ENCODE data around the gene VCPKMT.
A peak's percentile ranks its signal among the peaks of the same experiment; 100 is the strongest.
"Not testable (repeated sequence)": the region's sequence is repeated elsewhere in the genome, so short reads cannot be mapped to it uniquely, and the experiment has no call there.

The VCPKMT gene

DNA sequence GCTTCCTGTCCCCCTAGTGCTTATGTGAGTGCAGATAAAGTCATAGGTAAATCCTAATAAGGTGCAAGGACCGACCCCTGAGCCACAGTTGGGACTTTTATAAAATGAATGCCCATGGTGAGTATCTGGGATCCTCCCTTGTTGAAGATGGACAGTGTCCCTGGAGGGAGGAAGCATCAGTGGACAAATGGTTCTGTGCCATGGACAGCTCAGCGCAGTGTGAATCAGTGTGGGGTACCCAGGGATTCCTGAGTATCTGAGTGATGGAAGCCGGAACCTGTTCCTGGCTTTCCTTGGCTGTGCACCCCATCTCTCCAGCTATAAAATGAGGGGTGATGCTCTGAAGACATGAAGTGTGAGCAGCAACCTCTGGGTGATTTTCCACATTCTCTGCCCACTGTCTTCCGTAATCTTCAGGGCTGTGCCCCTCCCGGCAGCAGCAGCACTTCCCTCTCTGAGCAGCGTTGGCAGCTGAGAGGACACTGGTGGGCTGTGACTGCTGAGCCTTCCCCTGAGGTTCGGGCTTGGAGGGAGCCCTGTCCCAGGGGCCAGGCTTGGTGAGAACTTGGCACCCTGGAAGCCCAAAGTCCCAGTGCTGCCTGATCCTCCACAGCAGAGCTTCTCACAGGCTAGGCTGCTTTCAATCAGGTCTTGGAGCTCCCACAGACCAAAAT lies 25.0 kb downstream of the VCPKMT start:
- no peak for DNase-seq

DNA sequence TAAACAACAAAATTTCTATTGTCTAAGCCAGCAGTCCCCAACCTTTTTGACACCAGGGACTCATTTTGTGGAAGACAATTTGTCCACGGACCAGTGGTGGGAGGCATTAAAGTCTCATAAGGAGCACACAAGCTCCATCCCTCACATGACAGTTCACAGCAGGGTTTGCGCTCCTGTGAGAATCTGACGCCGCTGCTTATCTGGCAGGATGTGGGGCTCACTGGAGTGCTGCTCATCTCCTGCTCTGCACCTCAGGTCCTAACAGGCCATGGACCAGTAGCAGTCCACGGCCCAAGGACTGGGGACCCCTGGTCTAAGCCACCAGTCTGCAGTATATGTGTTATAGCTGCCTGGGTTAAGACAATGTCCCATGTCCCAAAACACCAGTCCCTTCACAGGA lies 27.2 kb downstream of the VCPKMT start:
- DNase-seq, result no peak

DNA sequence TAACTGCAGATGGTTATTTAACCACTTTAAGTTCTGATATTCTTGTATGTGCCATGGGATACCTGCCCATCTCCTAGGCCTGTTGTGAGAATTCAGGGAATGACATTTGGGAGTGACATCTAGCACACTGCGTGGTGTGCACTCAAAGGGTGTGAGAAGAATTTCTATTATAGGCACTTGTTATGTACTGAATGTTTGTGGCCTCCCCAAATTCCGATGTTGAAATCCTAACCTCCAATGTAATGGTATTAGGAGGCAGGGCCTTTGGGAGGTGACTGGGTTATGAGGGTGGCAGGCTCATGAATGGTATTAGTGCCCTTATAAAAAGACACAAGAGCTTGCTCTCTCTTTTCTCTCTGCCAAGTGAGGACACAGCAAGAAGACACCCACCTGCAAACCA lies 27.6 kb downstream of the VCPKMT start:
- no peak for DNase-seq

DNA sequence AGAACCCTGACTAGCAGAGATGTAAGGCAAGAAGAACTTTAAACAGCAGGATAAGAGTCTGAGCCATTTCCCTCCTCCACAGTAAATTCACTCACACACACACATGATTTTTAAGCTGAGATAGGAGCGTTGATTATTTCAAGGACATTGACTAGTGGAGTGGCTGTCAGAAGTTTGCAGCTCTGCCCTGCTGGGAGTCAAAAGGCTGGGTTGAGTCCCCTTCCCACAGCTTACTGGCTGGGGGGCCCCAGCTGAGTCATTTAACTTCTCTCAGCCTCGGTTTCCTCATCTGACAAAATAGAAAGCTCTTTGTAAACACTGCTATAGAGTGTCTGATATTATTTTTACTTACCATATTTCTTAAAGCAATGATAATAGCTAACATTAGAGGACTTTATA lies 28.3 kb downstream of the VCPKMT start:
- no peak for DNase-seq

DNA sequence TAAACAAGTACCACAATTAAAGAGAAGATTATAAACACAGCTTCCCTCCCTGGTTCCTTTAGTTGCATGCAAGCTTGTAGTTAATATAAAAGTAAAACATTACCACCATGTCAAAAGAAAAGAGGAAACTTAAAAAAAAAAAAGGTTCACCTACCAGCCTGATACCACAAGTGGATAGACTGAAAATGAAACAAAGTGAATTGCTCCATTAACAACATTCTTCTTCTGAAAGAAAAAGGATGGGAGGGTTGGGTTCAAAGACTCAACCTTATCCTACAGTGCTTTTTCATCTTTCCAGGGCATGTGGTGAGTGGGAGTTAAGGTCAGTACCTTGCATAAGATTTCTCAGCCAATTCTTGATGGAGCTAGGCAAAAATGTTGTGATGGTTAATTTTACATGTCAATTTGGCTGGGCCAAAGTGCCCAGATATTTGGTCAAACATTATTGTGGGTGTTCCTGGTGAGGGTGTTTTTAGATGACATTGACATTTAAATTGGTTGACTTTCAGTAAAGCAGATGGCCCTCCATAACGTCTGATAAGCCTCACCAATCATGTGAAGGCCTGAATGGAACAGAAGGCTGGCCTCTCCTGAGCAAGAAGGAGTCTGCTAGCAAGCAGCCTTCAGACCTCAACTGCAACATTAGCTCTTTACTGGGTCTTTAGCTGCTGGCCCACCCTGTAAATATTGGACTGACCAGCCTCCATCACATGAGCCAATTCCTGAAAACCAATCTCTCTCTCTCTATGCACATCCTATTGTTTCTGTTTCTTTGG lies 28.8 kb downstream of the VCPKMT start:
- no peak for DNase-seq

DNA sequence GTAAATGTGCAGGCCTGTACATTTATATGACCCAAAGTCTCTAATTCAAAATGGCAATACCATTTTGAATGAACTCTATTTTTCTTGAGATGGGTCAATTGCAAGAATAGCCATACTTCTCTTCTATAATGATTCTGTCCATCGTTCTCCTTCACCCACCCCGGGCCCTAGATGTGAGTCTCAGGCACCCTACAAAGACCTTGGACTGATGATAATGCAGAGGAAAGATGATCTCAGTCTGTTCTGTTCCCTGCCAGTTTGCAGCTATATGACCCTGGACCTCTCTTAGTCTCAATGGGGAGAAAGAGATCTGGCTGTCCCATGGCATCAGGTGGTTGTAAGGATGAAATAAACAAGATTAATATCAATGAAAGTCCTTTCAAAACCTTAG lies 30.1 kb downstream of the VCPKMT start:
- DNase-seq, result no peak

DNA sequence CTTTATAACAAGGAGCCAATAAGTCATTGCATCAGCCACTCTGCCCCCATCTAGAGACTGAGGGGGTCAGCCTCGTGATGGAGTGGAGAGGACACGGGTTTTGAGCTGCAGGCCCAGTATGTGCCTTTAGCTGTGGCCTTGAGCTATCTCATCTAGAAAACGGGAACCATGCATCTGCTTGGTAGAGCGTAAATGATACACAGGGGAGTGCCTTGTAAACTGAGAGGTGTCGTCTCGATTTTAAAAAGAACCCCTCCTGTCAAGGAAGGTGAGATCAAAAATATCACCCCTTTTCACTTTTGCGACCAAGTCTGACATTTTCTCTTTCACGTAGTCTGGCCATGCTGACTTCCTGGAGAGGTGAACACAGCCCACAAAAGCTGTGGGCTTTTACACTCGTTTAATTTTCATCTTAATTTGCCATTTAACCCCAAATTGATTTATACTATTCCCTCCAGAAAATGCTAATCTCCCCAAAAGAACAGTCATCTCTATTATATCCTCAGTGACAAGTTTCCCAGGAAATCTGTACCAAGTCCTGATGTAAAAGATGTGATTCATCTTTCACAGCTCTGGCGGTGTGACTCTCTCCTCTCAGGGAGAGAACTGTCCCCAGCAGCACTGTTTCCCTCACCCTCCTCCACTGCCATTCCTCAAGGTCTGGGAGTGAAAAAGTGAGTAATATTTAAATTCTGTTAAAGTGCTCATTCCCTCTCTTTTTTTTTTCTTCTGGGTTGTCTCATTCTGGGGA lies 30.6 kb downstream of the VCPKMT start:
- peak; percentile 35 for DNase-seq

DNA sequence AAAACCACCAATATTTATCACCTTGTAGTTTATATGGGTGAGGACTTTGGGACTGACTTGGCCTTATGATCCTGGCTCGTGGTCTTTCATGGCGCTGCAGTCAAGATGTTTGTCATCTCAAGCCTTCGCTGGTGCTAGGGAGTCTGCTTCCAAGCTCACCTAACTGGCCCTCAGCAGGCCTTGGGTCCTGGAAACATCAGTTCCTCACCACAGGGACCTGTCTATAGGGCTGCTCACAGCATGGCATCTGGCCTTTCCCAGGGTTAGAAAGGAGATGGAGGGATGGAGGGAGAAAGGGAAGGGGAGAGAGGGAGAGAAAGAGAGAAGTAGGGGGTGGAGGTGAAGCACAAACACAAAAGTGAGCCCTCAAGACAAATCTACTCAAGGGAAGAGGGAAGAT lies 31.7 kb downstream of the VCPKMT start:
- no peak for DNase-seq

DNA sequence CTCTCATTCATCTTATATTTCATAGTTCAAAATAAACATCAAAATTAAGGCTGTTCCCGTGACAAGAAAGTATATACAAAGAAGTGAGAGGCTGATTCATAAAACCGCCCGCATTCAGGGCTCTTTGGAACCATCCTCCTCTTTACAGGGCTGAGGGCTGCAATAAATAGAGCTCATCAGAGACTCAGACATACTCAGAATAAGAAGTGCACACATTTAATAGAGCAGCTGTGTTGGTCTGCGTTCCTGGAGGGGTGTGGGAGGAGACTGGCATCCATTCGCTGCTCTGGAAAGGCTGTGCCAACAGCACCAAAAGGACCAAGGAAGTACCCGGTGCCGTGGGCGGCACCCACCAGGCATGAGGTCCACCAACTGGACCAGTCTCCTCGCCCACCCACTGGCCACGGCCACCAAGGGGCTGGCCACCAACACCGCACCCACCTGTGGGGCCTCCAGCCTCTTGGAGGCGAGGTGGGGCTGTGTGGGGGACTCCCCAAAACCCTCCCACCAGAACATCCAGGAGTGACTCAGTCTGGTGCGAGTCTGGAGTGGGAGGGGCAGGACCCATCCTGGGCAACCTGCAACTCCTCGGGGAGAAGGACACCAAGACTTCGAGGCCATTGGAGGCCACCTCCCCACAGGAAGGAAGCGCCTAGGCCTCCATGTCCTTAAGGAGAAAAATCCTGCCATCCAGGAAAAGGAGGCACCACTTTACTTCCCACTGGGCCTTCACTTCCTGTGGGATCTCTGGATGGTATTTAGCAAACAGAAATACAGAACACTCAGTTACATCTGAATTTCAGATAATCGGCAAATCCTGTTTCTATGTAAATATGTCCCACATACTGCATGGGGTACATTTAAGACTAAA lies 32.7 kb downstream of the VCPKMT start:
- DNase-seq, result peak; percentile 50

DNA sequence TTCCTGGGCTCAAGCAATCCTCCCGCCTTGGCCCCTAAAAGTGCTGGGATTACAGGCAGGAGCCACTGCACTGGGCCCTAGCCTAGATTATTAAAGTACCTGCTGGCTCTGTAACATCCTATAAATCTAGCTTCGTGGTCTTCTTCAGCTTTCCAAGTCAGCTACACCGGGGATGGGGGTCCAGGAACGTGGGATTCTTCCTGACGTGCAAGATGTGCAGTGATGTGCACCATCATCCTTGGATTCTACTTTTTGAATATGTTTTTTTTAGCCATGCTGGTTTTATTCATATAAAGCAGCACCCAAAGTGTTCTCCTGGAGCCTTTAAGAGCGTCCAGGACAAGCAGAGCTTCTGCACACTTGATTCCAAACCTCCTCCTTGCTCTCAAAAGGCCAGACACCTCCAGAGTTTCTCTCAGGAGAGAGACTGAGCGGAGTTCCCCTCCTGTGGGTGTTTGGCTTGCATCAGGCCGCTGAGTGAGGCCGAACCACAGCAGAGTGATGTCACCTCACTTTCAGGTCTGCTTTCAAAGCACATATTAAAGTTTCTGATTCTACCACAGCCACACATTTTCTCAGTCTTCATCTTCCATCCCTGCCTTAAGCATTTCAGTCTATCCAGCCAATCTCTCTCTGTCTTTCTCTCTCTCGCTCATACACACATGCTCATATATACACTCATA lies 33.4 kb downstream of the VCPKMT start:
- peak; percentile 76 for DNase-seq

DNA sequence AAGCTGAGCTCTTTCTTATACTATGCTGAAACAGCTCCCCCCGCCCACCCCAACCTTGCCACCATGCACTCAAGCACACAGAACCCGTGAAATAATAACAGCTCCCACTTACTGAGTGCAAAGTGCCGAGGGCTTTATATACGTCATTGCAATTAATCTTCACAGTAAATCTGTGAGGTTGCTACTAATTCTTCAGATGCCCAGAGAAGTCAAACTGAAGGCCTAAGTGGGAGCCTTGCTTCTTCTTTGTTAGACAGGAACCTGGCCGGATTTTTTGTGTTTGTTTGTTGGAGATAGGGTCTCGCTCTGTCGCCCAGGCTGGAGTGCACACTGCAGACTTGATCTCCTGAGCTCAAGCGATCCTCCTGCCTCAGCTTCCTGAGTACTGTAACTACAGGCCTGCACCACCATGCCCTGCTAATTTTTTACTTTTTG lies 34.0 kb downstream of the VCPKMT start:
- DNase-seq, result peak; percentile 29

DNA sequence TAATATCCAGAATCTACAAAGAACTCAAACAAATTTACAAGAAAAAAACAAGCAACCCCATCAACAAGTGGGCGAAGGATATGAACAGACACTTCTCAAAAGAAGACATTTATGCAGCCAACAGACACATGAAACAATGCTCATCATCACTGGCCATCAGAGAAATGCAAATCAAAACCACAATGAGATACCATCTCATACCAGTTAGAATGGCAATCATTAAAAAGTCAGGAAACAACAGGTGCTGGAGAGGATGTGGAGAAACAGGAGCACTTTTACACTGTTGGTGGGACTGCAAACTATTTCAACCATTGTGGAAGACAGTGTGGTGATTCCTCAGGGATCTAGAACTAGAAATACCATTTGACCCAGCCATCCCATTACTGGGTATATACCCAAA lies 37.3 kb downstream of the VCPKMT start:
- not testable (repeated sequence) for DNase-seq

DNA sequence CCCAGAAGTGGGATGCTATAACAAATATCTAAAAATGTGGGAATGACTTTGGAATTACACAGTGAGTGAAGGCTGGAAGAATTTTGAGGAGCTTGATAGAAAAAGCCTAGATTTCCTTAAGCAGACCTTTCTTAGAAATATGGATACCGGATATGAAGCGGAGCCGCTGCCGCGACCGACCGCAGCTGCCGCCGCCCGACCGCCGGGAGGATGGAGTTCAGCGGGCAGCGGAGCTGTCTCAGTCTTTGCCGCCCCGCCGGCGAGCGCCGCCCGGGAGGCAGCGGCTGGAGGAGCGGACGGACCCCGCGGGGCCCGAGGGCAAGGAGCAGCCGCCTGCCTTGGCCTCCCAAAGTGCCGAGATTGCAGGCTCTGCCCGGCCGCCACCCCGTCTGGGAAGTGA lies 42.7 kb downstream of the VCPKMT start:
- not testable (repeated sequence) for DNase-seq

DNA sequence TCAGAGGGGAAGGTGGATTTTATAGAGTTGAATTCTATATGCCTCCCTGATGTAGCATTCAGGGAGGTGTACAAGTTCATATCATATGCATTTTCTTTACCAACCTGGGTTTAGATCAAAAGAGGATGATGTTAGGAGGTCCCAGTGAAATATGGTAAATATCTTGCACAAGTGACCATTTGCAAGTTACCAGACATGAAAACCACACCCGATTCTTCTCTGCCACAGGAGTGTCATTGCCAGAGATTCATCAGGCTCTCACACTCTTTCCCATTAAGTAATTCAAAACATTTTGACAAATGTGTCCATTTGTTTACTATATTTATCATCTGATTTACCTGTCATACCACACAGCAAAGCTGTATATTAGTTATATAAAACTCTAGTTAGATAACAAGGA lies 44.0 kb downstream of the VCPKMT start:
- no peak for DNase-seq

DNA sequence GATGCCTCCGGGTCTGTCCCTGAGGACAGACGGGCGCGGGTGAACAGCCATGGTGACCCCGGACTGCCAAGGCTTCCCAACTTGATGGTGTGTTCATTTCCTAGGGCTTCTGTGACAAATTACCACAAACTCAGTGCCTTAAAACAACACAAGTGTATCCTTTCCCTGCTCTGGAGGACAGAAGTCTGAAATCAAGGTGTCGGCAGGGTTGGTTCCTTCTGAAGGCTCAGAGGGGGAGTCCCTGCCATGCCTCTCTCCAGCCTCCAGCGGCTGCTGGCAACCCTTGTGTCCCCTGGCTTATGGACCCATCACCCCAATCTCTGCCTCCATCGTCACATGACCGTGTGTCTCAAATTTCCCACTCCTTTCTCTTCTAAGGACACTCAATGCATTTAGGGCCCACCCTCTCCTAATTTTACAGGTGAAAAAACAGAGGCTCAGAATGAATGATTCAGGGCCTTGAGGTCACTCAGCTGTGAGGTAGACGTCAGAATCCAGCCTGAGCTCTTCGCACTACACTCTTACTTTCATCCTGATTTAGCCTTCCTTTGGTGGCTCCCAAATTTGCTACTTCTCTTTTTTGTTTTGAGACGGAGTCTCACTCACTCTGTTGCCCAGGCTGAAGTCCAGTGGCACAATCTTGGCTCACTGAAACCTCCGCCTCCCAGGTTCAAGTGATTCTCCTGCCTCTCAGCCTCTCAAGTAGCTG lies 45.4 kb downstream of the VCPKMT start:
- no peak for DNase-seq

DNA sequence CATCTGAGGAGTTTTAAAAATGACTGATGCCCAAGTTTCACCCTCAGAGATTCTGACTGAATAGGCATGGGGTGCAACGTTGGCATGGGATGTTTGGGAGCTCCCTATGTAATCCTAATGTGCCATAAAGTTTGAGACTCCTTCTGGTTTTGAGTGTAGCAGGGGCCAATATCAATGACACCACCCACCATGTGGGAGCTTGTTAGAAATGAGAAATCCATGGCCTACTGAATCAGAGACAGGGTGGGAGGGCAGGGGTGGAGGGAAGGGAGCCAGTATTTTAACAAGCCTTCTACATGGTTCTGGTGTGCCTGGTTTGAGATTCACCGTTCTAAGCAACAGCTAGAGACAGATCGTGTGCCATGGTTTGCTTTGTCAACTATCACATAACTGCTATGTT lies 46.1 kb downstream of the VCPKMT start:
- DNase-seq, result no peak

DNA sequence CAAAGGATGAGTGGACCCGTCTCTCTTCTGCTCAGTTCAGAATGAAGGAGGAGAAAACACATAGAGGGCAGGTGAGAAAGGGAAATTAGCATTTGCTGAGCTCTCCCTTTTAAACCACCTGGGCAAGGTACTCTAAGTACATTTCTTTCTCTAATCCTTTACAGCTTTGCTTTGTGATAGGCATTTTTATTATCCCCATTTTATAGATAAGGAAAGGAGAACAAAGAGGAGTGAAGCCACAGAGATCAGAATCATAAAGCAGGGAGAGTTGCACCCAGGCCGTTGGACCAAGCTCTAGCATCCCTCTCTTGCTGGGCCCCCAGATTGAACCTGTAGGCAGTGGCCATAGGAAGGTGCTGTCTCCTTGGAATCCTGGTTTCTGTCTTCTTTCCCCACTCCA lies 47.0 kb downstream of the VCPKMT start:
- DNase-seq, result no peak

DNA sequence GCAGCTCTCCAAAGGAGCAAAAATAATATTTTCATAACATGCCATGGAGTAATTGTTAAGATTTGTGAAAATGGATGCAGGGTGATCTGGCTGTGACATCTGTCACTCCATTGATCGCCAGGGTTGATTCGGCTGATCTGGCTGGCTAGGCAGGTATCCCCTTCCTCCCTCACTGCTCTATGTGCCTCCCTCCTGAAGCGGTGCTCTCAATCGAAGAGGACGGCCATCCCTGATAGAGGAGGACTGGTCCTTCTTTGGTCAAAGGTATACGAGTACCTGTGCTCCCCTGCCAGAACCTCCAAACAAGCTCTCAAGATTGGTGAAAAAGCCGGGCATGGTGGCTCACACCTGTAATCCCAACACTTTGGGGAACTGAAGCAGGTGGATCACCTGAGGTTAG lies 47.9 kb downstream of the VCPKMT start:
- DNase-seq, result no peak

DNA sequence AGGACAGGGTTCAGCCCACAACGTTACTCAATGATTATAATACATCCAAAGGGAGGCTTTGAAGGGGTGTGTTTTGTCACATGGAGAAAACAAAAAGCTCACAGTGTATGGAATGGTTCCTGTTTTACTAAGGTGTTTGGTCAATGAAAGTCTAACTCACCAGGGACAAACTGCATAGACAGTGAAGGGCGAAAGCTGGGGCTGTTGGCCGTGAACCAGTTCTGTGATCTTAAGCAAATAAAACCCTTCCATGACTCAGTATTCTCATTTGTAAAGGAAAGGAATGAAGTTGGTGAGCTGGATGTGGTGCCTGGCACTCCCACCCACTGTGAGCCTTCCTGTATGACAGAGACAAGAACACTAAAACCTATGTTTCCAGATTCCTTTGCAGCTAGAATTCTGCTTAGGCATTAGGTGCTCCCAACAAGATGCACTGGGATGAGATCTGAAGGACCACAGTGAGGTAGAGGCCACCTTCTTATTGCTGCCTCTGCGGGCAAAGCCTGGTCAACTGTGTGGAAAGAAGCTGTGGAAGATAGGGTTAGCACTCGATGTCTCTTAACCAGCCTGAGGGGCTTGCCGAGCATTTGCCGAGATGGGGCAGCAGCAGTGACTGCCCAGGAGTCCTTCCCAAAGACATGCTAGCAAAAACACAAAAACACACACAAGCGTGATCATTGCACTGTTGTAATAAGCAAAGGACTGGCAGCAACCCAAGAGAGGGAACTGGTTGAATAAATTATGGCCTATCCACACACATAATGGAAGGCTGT lies 48.5 kb downstream of the VCPKMT start:
- no peak for DNase-seq

DNA sequence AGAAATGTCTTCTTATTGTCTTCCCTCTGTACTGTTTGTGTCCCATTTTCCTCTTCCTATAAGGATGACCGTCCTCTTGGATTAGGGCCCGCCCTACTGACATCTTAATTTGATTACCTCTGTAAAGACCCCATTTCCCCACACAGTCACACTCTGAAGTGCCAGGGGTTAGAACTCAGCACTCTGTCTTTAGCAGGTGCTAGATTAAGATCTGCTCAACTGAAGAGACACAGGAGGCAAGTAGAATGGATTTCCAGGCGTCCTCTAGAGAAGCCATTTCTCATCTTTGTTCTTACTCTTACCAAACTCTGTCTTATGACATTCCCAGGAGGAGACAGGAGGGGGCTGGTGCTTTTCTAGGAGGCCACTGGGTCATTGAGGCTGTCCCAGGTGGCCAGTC lies 50.8 kb downstream of the VCPKMT start:
- DNase-seq, result no peak

DNA sequence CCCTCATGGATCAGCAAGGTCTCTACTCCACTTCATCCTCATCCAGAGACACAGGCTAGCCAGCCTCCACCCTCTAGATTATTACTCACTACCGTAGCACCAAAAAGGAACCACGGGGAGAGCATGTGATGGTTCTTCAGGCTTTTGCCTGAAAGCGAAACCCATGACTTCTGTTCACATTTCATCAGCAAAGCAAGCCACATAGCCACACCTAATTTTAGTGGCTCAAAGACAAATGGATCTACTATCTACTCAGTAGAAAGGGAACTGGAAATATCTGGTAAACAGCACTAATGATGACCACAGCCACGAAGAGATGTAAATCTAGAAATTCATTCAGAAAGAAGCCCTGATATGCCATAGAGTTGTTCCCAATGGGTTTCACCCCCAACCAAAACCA lies 51.4 kb downstream of the VCPKMT start:
- peak; percentile 42 for DNase-seq
